Measurements from ENCODE around the gene LRRTM2. TPM values are rescaled to one million over a fixed set of nuclear protein-coding genes. Genes with fewer than 3 reads are reported as not detected.

Gene LRRTM2
- total RNA-seq, 4 donors from 2014 or later: under 0.01 to 0.87 (median 0.31) TPM

DNA sequence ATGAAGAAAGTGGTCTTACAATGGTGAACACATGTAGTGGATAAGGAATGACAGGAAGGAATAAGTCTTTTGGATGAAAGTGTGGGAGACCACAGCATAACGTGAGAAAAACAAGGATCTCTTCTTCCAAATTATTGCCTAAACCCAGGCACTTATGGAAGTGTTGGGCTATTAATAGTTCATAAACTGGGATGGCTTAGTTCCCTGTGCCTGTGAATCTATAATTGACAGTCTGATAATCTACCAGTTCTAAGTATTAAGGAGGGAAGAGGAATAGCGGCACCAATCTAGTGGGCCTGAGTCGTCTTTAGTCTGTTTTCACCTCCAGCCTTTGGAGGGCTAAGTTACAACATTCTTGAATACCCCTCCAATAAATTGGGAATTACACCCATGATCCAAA is 39.2 kb upstream of the LRRTM2 start:
- TF ChIP-seq, protein P1, sequence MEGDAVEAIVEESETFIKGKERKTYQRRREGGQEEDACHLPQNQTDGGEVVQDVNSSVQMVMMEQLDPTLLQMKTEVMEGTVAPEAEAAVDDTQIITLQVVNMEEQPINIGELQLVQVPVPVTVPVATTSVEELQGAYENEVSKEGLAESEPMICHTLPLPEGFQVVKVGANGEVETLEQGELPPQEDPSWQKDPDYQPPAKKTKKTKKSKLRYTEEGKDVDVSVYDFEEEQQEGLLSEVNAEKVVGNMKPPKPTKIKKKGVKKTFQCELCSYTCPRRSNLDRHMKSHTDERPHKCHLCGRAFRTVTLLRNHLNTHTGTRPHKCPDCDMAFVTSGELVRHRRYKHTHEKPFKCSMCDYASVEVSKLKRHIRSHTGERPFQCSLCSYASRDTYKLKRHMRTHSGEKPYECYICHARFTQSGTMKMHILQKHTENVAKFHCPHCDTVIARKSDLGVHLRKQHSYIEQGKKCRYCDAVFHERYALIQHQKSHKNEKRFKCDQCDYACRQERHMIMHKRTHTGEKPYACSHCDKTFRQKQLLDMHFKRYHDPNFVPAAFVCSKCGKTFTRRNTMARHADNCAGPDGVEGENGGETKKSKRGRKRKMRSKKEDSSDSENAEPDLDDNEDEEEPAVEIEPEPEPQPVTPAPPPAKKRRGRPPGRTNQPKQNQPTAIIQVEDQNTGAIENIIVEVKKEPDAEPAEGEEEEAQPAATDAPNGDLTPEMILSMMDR (IDR thresholded peaks at IDR 0.05): no peak
- no peak for TF ChIP-seq POLR2A (IDR thresholded peaks at IDR 0.05)
- no peak for TF ChIP-seq POLR2AphosphoS5 (IDR thresholded peaks at IDR 0.05)
- no peak for TF ChIP-seq EP300 (IDR thresholded peaks at IDR 0.05)
- peaks cover 0 to 69% of the 10 kb centered on the region in 2 donors for H3K36me3 ChIP-seq
- H3K4me1 ChIP-seq: peaks cover 0 to 7% (median 0%) of the 10 kb centered on the region in 3 donors
- no peak for ATAC-seq
- no peak overlapping the region for H3K27ac ChIP-seq
- H3K4me3 ChIP-seq: no peak overlapping the region
- no peaks in the 10 kb centered on the region for H3K27me3 ChIP-seq
- H3K9me3 ChIP-seq: no peaks in the 10 kb centered on the region
- 83 to 92% methylated on average over 3 of the region's 3 CpGs for WGBS, 2 donors (ENCODE audit: low coverage in 1 of 2)

DNA sequence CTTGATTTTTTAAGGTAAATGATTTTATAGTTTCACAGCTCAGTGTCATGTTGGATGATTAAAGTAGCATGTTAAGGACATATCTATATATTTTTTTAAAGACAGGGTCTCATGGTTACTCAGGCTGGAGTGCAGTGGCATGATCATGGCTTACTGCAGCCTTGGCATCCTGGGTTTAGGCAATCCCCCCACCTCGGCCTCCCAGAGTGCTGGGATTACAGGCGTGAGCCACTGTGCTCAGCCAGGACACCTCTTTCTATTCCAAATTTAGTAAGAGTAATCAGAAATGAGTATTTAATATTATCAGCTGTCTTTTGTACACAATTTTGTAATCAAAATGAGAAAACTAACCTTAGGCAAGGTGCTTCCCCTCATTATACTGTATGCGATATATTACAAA is 38.6 kb upstream of the LRRTM2 start:
- Histone ChIP-seq H3K4me3 (no peak overlapping the region), H3K27me3 (no peaks in the 10 kb centered on the region), H3K27ac (no peak overlapping the region), H3K9me3 (no peaks in the 10 kb centered on the region), H3K4me1 (peaks cover 0 to 3% (median 0%) of the 10 kb centered on the region in 3 donors), H3K36me3 (peaks cover 0 to 69% of the 10 kb centered on the region in 2 donors)
- WGBS, 2 donors (ENCODE audit: low coverage in 1 of 2): 100% methylated on average over 1 to 3 of the region's 3 CpGs
- TF ChIP-seq POLR2A (IDR thresholded peaks at IDR 0.05): no peak
- TF ChIP-seq EP300 (IDR thresholded peaks at IDR 0.05): no peak
- no peak for TF ChIP-seq POLR2AphosphoS5 (IDR thresholded peaks at IDR 0.05)
- TF ChIP-seq, protein P1 (IDR thresholded peaks at IDR 0.05): no peak
- no peak for ATAC-seq

DNA sequence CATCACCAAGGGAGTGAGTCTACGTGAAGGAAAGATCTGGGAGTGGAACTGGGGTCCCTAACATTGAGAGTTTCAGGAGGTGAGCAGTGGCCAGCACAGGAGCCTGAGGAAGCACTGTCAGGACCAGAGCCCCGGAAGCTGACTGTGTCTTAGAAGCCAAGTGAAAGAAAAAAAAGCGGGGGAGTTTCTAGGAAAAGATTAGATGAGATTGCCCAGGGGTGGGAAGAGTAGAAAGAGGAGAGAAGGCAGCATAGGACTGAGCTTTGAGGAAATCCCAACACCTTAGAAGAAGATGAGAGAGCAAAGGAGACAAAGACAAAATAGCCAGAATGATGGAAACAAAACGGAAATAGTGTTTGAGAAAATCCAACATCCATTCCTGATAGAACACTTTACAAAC is 37.0 kb upstream of the LRRTM2 start:
- Histone ChIP-seq H3K4me1 (no peaks in the 10 kb centered on the region), H3K4me3 (no peak overlapping the region), H3K9me3 (no peaks in the 10 kb centered on the region), H3K27me3 (no peaks in the 10 kb centered on the region), H3K36me3 (peaks cover 0 to 69% of the 10 kb centered on the region in 2 donors), H3K27ac (no peak overlapping the region)
- TF ChIP-seq, protein P1 (IDR thresholded peaks at IDR 0.05): no peak
- no peak for TF ChIP-seq POLR2AphosphoS5 (IDR thresholded peaks at IDR 0.05)
- TF ChIP-seq POLR2A (IDR thresholded peaks at IDR 0.05): no peak
- no peak for TF ChIP-seq EP300 (IDR thresholded peaks at IDR 0.05)
- ATAC-seq: no peak
- 84 to 92% methylated on average over 3 to 4 of the region's 4 CpGs for WGBS, 2 donors (ENCODE audit: low coverage in 1 of 2)

DNA sequence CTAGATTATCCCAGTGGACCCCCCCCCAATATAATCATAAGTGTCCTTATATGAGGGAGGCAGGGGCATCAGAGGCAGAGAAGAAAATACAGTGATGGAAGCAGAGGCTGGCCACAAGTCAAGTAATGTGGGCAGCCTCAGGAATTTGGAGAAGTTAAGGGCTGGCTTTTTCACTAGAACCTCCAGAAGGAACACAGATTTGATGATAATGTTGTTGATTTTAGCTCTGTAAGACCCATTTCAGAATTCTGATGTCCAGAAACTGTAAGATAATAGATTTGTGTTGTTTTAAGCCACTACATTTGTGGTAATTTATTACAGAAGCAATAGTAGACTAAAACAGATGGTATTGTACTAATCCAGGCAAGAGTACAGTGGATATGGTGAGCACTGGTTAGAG is 36.3 kb upstream of the LRRTM2 start:
- Histone ChIP-seq H3K27ac (no peak overlapping the region), H3K36me3 (peaks cover 0 to 76% of the 10 kb centered on the region in 2 donors), H3K4me3 (no peak overlapping the region), H3K27me3 (no peaks in the 10 kb centered on the region), H3K4me1 (no peaks in the 10 kb centered on the region), H3K9me3 (no peaks in the 10 kb centered on the region)
- no peak for TF ChIP-seq POLR2A (IDR thresholded peaks at IDR 0.05)
- TF ChIP-seq, protein P1 (IDR thresholded peaks at IDR 0.05): no peak
- no peak for TF ChIP-seq POLR2AphosphoS5 (IDR thresholded peaks at IDR 0.05)
- TF ChIP-seq EP300 (IDR thresholded peaks at IDR 0.05): no peak
- ATAC-seq: no peak

DNA sequence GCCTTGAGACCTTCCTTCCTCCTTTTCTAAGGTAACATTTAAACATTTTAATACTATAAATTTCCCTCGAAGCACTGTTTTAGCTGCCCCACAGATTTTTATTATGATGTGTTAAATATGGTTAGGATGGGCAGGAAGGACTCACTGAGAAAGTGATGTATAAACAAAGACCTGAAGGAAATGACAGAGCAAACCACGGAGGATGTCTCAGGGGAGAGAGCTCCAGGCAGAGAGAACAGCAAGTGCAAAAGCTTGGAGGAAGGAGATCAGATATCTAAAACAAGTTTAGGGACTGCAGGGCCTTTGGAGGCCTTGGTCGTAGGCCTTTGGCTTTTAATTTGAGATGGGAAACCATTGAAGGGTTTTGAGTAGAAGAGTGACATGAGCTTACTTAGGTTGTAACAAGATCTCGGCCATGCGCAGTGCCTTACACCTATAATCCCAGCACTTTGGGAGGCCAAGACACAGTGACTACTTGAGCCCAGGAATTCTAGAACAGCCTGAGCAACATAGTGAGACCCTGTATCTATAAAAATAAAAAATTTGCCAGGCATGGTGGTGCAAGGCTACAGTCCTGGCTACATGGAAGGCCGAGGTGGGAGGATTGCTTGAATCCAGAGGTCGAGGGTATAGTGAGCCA is 35.5 kb upstream of the LRRTM2 start:
- H3K27ac ChIP-seq: no peak overlapping the region
- no peak for ATAC-seq
- H3K4me3 ChIP-seq: no peak overlapping the region
- 81 to 88% methylated on average over 3 to 7 of the region's 7 CpGs for WGBS, 2 donors (ENCODE audit: low coverage in 1 of 2)
- peaks cover 0 to 82% of the 10 kb centered on the region in 2 donors for H3K36me3 ChIP-seq
- H3K9me3 ChIP-seq: no peaks in the 10 kb centered on the region
- H3K27me3 ChIP-seq: no peaks in the 10 kb centered on the region
- no peaks in the 10 kb centered on the region for H3K4me1 ChIP-seq
- TF ChIP-seq EP300 (IDR thresholded peaks at IDR 0.05) (no peak), POLR2AphosphoS5 (IDR thresholded peaks at IDR 0.05) (no peak), POLR2A (IDR thresholded peaks at IDR 0.05) (no peak)
- TF ChIP-seq, protein P1 (IDR thresholded peaks at IDR 0.05): no peak

Measured in gastroesophageal sphincter (tissue), 4 donors.